HEK293 (cell line): ENCODE measurements around the gene GLCCI1.

ENCODE experiments used
- ZNF19 ChIP-seq: fragments of 450-650 bp; formaldehyde crosslinking; IDR thresholded peaks from 2 replicates; pipeline ENCODE4; 2016; ENCODE audit warnings: missing biosample characterization, missing genetic modification characterization, low read depth
- ZNF266 ChIP-seq: fragments of 450-650 bp; formaldehyde crosslinking; IDR thresholded peaks from 2 replicates; pipeline ENCODE4 v1.5.1; 2016; ENCODE audit warnings: missing biosample characterization, missing genetic modification characterization, low read depth
- ZNF335 ChIP-seq: fragments of 450-650 bp; formaldehyde crosslinking; conservative IDR thresholded peaks from 2 replicates; pipeline ENCODE4 v1.5.1; 2016; ENCODE audit warnings: missing biosample characterization, missing genetic modification characterization
- ZNF560 ChIP-seq: fragments of 450-650 bp; formaldehyde crosslinking; IDR thresholded peaks from 2 replicates; pipeline ENCODE4 v1.5.1; 2017; ENCODE audit warnings: missing biosample characterization, missing genetic modification characterization, borderline replicate concordance
- ZNF843 ChIP-seq: fragments of 450-650 bp; formaldehyde crosslinking; IDR thresholded peaks from 2 replicates; pipeline ENCODE4 v1.5.1; 2016; ENCODE audit warnings: missing biosample characterization, missing genetic modification characterization
- TF ChIP-seq, protein P1 (sequence below): fragments of 450-650 bp; formaldehyde crosslinking; IDR thresholded peaks from 2 replicates; pipeline ENCODE4 v1.5.1; 2016; ENCODE audit warnings: missing biosample characterization, missing genetic modification characterization
- TF ChIP-seq, protein P2 (sequence below): fragments of 450-650 bp; formaldehyde crosslinking; conservative IDR thresholded peaks from 2 replicates; pipeline ENCODE4 v1.5.1; 2016; ENCODE audit warnings: low read depth, missing biosample characterization, missing genetic modification characterization

DNA sequence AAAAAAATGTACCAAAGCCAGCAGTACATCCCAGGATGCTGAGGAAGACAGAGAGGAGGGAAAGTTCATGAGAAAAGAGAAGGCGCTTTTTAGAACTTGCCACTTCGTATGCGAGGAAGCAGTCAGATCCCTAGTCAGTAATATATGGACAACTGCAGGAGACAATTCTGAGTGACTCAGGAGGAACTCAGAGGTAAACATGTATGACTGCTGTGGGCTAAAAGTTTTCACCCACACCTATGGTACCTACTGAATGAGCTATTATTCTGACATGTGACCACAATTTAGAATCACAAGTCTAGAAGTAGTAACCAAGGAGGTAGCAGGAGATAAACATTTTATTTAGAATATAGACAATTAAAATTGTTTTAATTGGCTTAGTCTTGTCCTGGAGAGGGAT lies 166.8 kb downstream of the GLCCI1 start:
- TF ChIP-seq ZNF560 (tag by site-specific recombination) (no peak), ZNF266 (tag by site-specific recombination) (no peak), ZNF335 (tag by site-specific recombination) (no peak), ZNF19 (tag by site-specific recombination) (no peak), ZNF843 (tag by site-specific recombination) (no peak)
- TF ChIP-seq, protein P1, sequence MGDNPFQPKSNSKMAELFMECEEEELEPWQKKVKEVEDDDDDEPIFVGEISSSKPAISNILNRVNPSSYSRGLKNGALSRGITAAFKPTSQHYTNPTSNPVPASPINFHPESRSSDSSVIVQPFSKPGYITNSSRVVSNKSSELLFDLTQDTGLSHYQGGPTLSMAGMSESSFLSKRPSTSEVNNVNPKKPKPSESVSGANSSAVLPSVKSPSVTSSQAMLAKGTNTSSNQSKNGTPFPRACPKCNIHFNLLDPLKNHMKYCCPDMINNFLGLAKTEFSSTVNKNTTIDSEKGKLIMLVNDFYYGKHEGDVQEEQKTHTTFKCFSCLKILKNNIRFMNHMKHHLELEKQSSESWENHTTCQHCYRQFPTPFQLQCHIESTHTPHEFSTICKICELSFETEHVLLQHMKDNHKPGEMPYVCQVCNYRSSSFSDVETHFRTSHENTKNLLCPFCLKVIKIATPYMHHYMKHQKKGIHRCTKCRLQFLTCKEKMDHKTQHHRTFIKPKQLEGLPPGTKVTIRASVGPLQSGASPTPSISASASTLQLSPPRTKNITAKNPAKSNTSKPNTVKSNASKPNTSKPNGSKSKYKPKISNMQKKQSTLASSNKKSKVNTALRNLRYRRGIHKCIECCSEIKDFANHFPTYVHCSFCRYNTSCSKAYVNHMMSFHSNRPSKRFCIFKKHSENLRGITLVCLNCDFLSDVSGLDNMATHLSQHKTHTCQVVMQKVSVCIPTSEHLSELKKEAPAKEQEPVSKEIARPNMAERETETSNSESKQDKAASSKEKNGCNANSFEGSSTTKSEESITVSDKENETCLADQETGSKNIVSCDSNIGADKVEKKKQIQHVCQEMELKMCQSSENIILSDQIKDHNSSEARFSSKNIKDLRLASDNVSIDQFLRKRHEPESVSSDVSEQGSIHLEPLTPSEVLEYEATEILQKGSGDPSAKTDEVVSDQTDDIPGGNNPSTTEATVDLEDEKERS (tag by site-specific recombination): no peak
- TF ChIP-seq, protein P2, sequence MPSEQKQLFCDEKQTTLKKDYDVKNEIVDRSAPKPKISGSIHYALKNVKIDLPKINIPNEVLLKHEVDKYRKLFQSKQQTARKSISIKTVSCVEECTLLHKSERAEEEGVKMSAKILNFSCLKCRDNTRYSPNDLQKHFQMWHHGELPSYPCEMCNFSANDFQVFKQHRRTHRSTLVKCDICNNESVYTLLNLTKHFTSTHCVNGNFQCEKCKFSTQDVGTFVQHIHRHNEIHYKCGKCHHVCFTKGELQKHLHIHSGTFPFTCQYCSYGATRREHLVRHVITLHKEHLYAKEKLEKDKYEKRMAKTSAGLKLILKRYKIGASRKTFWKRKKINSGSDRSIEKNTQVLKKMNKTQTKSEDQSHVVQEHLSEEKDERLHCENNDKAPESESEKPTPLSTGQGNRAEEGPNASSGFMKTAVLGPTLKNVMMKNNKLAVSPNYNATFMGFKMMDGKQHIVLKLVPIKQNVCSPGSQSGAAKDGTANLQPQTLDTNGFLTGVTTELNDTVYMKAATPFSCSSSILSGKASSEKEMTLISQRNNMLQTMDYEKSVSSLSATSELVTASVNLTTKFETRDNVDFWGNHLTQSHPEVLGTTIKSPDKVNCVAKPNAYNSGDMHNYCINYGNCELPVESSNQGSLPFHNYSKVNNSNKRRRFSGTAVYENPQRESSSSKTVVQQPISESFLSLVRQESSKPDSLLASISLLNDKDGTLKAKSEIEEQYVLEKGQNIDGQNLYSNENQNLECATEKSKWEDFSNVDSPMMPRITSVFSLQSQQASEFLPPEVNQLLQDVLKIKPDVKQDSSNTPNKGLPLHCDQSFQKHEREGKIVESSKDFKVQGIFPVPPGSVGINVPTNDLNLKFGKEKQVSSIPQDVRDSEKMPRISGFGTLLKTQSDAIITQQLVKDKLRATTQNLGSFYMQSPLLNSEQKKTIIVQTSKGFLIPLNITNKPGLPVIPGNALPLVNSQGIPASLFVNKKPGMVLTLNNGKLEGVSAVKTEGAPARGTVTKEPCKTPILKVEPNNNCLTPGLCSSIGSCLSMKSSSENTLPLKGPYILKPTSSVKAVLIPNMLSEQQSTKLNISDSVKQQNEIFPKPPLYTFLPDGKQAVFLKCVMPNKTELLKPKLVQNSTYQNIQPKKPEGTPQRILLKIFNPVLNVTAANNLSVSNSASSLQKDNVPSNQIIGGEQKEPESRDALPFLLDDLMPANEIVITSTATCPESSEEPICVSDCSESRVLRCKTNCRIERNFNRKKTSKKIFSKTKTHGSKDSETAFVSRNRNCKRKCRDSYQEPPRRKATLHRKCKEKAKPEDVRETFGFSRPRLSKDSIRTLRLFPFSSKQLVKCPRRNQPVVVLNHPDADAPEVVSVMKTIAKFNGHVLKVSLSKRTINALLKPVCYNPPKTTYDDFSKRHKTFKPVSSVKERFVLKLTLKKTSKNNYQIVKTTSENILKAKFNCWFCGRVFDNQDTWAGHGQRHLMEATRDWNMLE (tag by site-specific recombination): no peak
